HepG2 (cell line): ENCODE results near the gene ALDH16A1. TPM values are rescaled to one million over a fixed set of nuclear protein-coding genes. Genes with fewer than 3 reads are reported as not detected.
A peak's percentile ranks its signal among the peaks of the same experiment; 100 is the strongest.

ENCODE experiments used
- ARHGAP35 ChIP-seq: sonication (generic); formaldehyde crosslinking; IDR thresholded peaks from 2 replicates; pipeline ENCODE4 v1.9.0; 2022; ENCODE audit warnings: mild to moderate bottlenecking, inconsistent platforms, moderate library complexity, missing genetic modification reagents, borderline replicate concordance
- CBX1 ChIP-seq: IDR thresholded peaks from one replicate; pipeline ENCODE4 v1.6.1; 2016; ENCODE audit warnings: antibody characterized with exemption, low read depth
- FOXO1 ChIP-seq: sonication (generic); formaldehyde crosslinking; IDR thresholded peaks from 2 replicates; pipeline ENCODE4 v1.4.0; 2020; ENCODE audit warnings: missing genetic modification reagents
- HOXA5 ChIP-seq: sonication (generic); formaldehyde crosslinking; IDR thresholded peaks from 2 replicates; pipeline ENCODE4 v1.4.0; 2020; ENCODE audit warnings: missing genetic modification reagents
- IRX3 ChIP-seq: sonication (generic); formaldehyde crosslinking; IDR thresholded peaks from 2 replicates; pipeline ENCODE4 v1.8.1; 2023; ENCODE audit warnings: mild to moderate bottlenecking, low read depth, missing genetic modification reagents, borderline replicate concordance
- JDP2 ChIP-seq: sonication (generic); formaldehyde crosslinking; IDR thresholded peaks from 2 replicates; pipeline ENCODE4 v1.8.1; 2022; ENCODE audit warnings: missing genetic modification reagents, borderline replicate concordance
- MED13 ChIP-seq: sonication (generic); formaldehyde crosslinking; IDR thresholded peaks from 2 replicates; pipeline ENCODE4 v1.5.0; 2020; ENCODE audit warnings: missing genetic modification reagents
- MEIS2 ChIP-seq: sonication (generic); formaldehyde crosslinking; IDR thresholded peaks from 2 replicates; pipeline ENCODE4 v1.9.0; 2021; ENCODE audit warnings: mild to moderate bottlenecking, missing genetic modification reagents
- MTF1 ChIP-seq: sonication (generic); formaldehyde crosslinking; IDR thresholded peaks from 2 replicates; pipeline ENCODE4 v1.5.0; 2020; ENCODE audit warnings: missing genetic modification reagents
- NR2C2 ChIP-seq: sonication (generic); formaldehyde crosslinking; IDR thresholded peaks from 2 replicates; pipeline ENCODE4 v1.4.0; 2020; ENCODE audit warnings: missing genetic modification reagents, mild to moderate bottlenecking, moderate library complexity, borderline replicate concordance
- SALL1 ChIP-seq: sonication (generic); formaldehyde crosslinking; IDR thresholded peaks from 2 replicates; pipeline ENCODE4 v1.8.0; 2022; ENCODE audit warnings: mild to moderate bottlenecking, missing genetic modification reagents
- SCMH1 ChIP-seq: sonication (generic); formaldehyde crosslinking; IDR thresholded peaks from 2 replicates; pipeline ENCODE4 v1.9.0; 2021; ENCODE audit warnings: missing genetic modification reagents, mild to moderate bottlenecking, borderline replicate concordance
- SRY ChIP-seq: sonication (generic); formaldehyde crosslinking; IDR thresholded peaks from 2 replicates; pipeline ENCODE4 v1.8.0; 2022; ENCODE audit warnings: mild to moderate bottlenecking, missing genetic modification reagents
- ZNF235 ChIP-seq: sonication (generic); formaldehyde crosslinking; IDR thresholded peaks from 2 replicates; pipeline ENCODE4 v1.8.1; 2023; ENCODE audit warnings: mild to moderate bottlenecking, missing genetic modification reagents, borderline replicate concordance
- ZNF343 ChIP-seq: sonication (generic); formaldehyde crosslinking; IDR thresholded peaks from 2 replicates; pipeline ENCODE4 v1.4.0; 2020; ENCODE audit warnings: mild to moderate bottlenecking, missing genetic modification reagents
- ZNF446 ChIP-seq: sonication (generic); formaldehyde crosslinking; IDR thresholded peaks from 2 replicates; pipeline ENCODE4 v1.5.0; 2020; ENCODE audit warnings: mild to moderate bottlenecking, missing genetic modification reagents
- ZNF543 ChIP-seq: sonication (generic); formaldehyde crosslinking; IDR thresholded peaks from 2 replicates; pipeline ENCODE4 v1.4.0; 2020; ENCODE audit warnings: mild to moderate bottlenecking, missing genetic modification reagents
- ZNF552 ChIP-seq: sonication (generic); formaldehyde crosslinking; IDR thresholded peaks from 2 replicates; pipeline ENCODE4 v1.9.0; 2022; ENCODE audit warnings: missing genetic modification reagents, mild to moderate bottlenecking, borderline replicate concordance
- ZNF883 ChIP-seq: sonication (generic); formaldehyde crosslinking; IDR thresholded peaks from 2 replicates; pipeline ENCODE4 v1.5.1; 2020; ENCODE audit warnings: mild to moderate bottlenecking, missing genetic modification reagents; ENCODE audit errors: not compliant biosample characterization
- polyA plus RNA-seq, 8 experiments: library from polyadenylated mRNA; depleted of rRNA in 3 of 8; stranded (reverse) in 7 of 8; unstranded in 1 of 8; fragments of >200 nt; fragmentation: Illumina TruSeq in 4 of 8; extraction: Trizol in 4 of 8; gene quantifications; 2 replicates each; pipeline versions ENCODE4 v1.2.1 to v1.2.3, GENCODE V29; 2011 to 2016; ENCODE audit warnings: low read depth in 4 of 8, missing spikeins in 1 of 8, mixed read lengths in 1 of 8; ENCODE audit not compliant: insufficient read depth in 1 of 8
- total RNA-seq, 5 experiments: library from RNA; depleted of rRNA; stranded (reverse); fragments of >200 nt; fragmentation: Illumina TruSeq; extraction: Trizol; gene quantifications; 2 replicates each; pipeline ENCODE4 v1.2.3, GENCODE V29; 2016; ENCODE audit warnings: low read depth in 1 of 5
- TF ChIP-seq, protein P1 (sequence below): sonication (generic); formaldehyde crosslinking; IDR thresholded peaks from 2 replicates; pipeline ENCODE4 v1.5.1; 2020; ENCODE audit warnings: mild to moderate bottlenecking, moderate library complexity, missing genetic modification reagents
- TF ChIP-seq, protein P2 (sequence below): sonication (generic); formaldehyde crosslinking; IDR thresholded peaks from 2 replicates; pipeline ENCODE4 v1.5.1; 2020; ENCODE audit warnings: missing genetic modification reagents, mild to moderate bottlenecking, borderline replicate concordance
- TF ChIP-seq, protein P3 (sequence below): fragments of 450-650 bp; IDR thresholded peaks from 2 replicates; pipeline ENCODE4 v1.6.1; 2016
- TF ChIP-seq, protein P4 (sequence below): IDR thresholded peaks from 2 replicates; pipeline ENCODE4 v1.6.1; 2012; ENCODE audit warnings: inconsistent platforms
- TF ChIP-seq, protein P5 (sequence below): sonication (generic); formaldehyde crosslinking; IDR thresholded peaks from 2 replicates; pipeline ENCODE4 v1.5.0; 2020; ENCODE audit warnings: missing genetic modification reagents

Gene ALDH16A1
- total and polyA plus RNA-seq, 2 of the 13 experiments (the other 11 are each of a cell fraction or from before 2014, with no cell fraction given) = 8.4 to 34.9 TPM

DNA sequence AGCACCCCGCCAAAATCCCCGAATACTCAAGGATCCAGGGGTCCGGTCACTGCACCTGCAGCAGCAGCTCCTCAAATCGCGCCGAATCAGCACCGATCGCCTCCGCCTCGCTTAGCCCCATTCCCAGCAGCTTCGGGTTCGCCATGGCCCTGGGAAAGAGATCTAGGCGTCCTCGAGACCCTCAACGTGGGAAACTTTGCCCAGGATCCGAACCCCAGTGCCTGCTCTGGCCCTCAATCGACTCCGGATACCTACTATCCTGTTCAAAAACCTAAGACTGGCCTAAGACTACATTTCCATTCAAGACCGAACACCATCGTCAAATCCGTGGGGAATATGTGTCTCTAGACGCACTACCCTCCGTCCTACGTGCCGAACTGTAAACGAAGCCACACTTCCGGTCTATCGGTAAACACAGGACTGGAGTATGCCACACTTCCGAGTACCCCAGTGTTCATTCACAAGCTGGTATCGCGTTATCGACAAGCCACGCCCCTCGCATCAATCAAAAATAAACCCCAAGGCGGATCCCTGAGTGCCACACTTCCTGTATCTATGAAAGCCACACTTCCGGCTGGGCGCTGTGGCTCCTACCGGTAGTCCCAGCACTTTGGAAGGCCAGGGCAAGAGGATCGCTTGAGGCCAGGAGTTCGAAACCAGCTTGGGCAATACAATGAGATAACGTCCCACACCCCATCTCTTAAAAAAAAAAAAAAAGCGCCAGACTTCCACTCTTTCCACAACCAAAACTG is 1.4 kb upstream of the ALDH16A1 start, which contains the start of gene PIH1D1 (continued):
- TF ChIP-seq ZNF552 (no peak), MTF1 (CRISPR knock-in tag) (0 out of 2 replicates have a peak, but pooled peaks have one; percentile 29), JDP2 (CRISPR knock-in tag) (no peak), FOXO1 (CRISPR knock-in tag) (peak; percentile 72), HOXA5 (peak; percentile 53; the same call in 1 of the 2 replicates), NR2C2 (CRISPR knock-in tag) (peak; percentile 64; the same call in 1 of the 2 replicates), SCMH1 (CRISPR knock-in tag) (no peak), ZNF343 (no peak), ARHGAP35 (CRISPR knock-in tag) (no peak), ZNF446 (peak; percentile 29; the same call in 1 of the 2 replicates), MED13 (CRISPR knock-in tag) (no peak), CBX1 (peak; percentile 72), ZNF883 (CRISPR knock-in tag) (no peak), ZNF235 (CRISPR knock-in tag) (no peak), SALL1 (peak; percentile 77), IRX3 (peak; percentile 26; the same call in 1 of the 2 replicates), SRY (CRISPR knock-in tag) (0 out of 2 replicates have a peak, but pooled peaks have one; percentile 36), ZNF543 (peak; percentile 11; the same call in 1 of the 2 replicates), MEIS2 (peak; percentile 96)
- TF ChIP-seq, protein P1, sequence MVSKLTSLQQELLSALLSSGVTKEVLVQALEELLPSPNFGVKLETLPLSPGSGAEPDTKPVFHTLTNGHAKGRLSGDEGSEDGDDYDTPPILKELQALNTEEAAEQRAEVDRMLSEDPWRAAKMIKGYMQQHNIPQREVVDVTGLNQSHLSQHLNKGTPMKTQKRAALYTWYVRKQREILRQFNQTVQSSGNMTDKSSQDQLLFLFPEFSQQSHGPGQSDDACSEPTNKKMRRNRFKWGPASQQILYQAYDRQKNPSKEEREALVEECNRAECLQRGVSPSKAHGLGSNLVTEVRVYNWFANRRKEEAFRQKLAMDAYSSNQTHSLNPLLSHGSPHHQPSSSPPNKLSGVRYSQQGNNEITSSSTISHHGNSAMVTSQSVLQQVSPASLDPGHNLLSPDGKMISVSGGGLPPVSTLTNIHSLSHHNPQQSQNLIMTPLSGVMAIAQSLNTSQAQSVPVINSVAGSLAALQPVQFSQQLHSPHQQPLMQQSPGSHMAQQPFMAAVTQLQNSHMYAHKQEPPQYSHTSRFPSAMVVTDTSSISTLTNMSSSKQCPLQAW (CRISPR knock-in tag) = peak; percentile 90
- TF ChIP-seq, protein P2, sequence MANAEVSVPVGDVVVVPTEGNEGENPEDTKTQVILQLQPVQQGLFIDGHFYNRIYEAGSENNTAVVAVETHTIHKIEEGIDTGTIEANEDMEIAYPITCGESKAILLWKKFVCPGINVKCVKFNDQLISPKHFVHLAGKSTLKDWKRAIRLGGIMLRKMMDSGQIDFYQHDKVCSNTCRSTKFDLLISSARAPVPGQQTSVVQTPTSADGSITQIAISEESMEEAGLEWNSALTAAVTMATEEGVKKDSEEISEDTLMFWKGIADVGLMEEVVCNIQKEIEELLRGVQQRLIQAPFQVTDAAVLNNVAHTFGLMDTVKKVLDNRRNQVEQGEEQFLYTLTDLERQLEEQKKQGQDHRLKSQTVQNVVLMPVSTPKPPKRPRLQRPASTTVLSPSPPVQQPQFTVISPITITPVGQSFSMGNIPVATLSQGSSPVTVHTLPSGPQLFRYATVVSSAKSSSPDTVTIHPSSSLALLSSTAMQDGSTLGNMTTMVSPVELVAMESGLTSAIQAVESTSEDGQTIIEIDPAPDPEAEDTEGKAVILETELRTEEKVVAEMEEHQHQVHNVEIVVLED (CRISPR knock-in tag) = peak; percentile 87
- TF ChIP-seq, protein P3, sequence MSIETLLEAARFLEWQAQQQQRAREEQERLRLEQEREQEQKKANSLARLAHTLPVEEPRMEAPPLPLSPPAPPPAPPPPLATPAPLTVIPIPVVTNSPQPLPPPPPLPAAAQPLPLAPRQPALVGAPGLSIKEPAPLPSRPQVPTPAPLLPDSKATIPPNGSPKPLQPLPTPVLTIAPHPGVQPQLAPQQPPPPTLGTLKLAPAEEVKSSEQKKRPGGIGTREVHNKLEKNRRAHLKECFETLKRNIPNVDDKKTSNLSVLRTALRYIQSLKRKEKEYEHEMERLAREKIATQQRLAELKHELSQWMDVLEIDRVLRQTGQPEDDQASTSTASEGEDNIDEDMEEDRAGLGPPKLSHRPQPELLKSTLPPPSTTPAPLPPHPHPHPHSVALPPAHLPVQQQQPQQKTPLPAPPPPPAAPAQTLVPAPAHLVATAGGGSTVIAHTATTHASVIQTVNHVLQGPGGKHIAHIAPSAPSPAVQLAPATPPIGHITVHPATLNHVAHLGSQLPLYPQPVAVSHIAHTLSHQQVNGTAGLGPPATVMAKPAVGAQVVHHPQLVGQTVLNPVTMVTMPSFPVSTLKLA = peak; percentile 68
- TF ChIP-seq, protein P4, sequence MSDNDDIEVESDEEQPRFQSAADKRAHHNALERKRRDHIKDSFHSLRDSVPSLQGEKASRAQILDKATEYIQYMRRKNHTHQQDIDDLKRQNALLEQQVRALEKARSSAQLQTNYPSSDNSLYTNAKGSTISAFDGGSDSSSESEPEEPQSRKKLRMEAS = peak; percentile 66
- TF ChIP-seq, protein P5, sequence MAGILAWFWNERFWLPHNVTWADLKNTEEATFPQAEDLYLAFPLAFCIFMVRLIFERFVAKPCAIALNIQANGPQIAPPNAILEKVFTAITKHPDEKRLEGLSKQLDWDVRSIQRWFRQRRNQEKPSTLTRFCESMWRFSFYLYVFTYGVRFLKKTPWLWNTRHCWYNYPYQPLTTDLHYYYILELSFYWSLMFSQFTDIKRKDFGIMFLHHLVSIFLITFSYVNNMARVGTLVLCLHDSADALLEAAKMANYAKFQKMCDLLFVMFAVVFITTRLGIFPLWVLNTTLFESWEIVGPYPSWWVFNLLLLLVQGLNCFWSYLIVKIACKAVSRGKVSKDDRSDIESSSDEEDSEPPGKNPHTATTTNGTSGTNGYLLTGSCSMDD (CRISPR knock-in tag) = no peak
